CD4-positive, CD25-positive, alpha-beta regulatory T cell (primary cell): ENCODE measurements around the gene CREB1. TPM values are rescaled to one million over a fixed set of nuclear protein-coding genes. Genes with fewer than 3 reads are reported as not detected.

Experiments used
- ATAC-seq, 2 donors: fragments of 150-1000 bp; cut with Tn5 transposase; one replicate each; pipeline ENCODE4 v1.10.0; 2021; ENCODE audit warnings: low read depth in 2 of 2, moderate number of reproducible peaks in 2 of 2, moderate library complexity in 1 of 2
- DNase-seq, 3 donors: peaks; one replicate each; pipeline versions ENCODE4 v3.0.0 to v3.0.0-alpha.2; 2012 to 2022; ENCODE audit warnings: mixed read lengths in 1 of 3
- H3K27ac ChIP-seq: one replicate; pipeline ENCODE4 v1.7.0; 2013; ENCODE audit warnings: mild to moderate bottlenecking, low read length; ENCODE audit not compliant: insufficient read depth, poor library complexity, severe bottlenecking
- H3K27me3 ChIP-seq: one replicate; pipeline ENCODE4 v1.7.0; 2013; ENCODE audit warnings: low read length; ENCODE audit not compliant: control insufficient read depth, insufficient read depth
- H3K36me3 ChIP-seq: one replicate; pipeline ENCODE4 v1.7.0; 2013; ENCODE audit warnings: mild to moderate bottlenecking, low read length, moderate library complexity; ENCODE audit not compliant: control insufficient read depth, insufficient read depth
- H3K4me1 ChIP-seq: 2 replicates; pipeline ENCODE4 v1.7.0; 2013; ENCODE audit warnings: mild to moderate bottlenecking, low read length; ENCODE audit not compliant: insufficient read depth, control insufficient read depth, poor library complexity, severe bottlenecking
- H3K4me3 ChIP-seq: one replicate; pipeline ENCODE4 v1.7.0; 2013; ENCODE audit warnings: low read depth, mild to moderate bottlenecking, low read length, moderate library complexity
- H3K9me3 ChIP-seq, 2 experiments: 1 replicate in 1 of 2; 2 replicates in 1 of 2; pipeline ENCODE4 v1.7.0; 2013; ENCODE audit warnings: low read length in 2 of 2, mild to moderate bottlenecking in 1 of 2, moderate library complexity in 1 of 2; ENCODE audit not compliant: control insufficient read depth in 2 of 2
- H3K27ac Mint-ChIP-seq, 3 donors: one replicate each; pipeline ENCODE4 v1.8.0; 2020 to 2022; ENCODE audit warnings: mild to moderate bottlenecking in 3 of 3, mixed read lengths in 3 of 3, moderate library complexity in 2 of 3
- H3K27me3 Mint-ChIP-seq: one replicate; pipeline ENCODE4 v1.8.0; 2022; ENCODE audit warnings: mild to moderate bottlenecking, mixed read lengths
- H3K36me3 Mint-ChIP-seq: one replicate; pipeline ENCODE4 v1.8.0; 2020; ENCODE audit warnings: mixed read lengths
- H3K4me1 Mint-ChIP-seq, 4 donors: one replicate each; pipeline ENCODE4 v1.8.0; 2020 to 2022; ENCODE audit warnings: mixed read lengths in 4 of 4, mild to moderate bottlenecking in 1 of 4
- H3K4me3 Mint-ChIP-seq, 4 donors: one replicate each; pipeline ENCODE4 v1.8.0; 2020 to 2022; ENCODE audit warnings: mild to moderate bottlenecking in 4 of 4, mixed read lengths in 4 of 4, moderate library complexity in 3 of 4
- H3K9me3 Mint-ChIP-seq, 7 donors: one replicate each; pipeline ENCODE4 v1.8.0; 2020 to 2022; ENCODE audit warnings: mixed read lengths in 7 of 7, mild to moderate bottlenecking in 3 of 7, moderate library complexity in 2 of 7
- polyA plus RNA-seq, 4 donors: library from polyadenylated mRNA; unstranded; fragments of 300-500 nt; fragmentation: Illumina TruSeq; gene quantifications; one replicate each; pipeline ENCODE4 v1.2.3, GENCODE V29; 2021
- total RNA-seq: library from RNA; stranded (reverse); gene quantifications from one replicate; pipeline ENCODE4 v1.2.3, GENCODE V29; 2022

Gene CREB1
- total and polyA plus RNA-seq, 5 donors from 2014 or later: 69.0 to 124 (median 90.8) TPM

- H3K4me1 ChIP-seq: no peaks in the 10 kb centered on the region
- peaks cover 5% of the 10 kb centered on the region for H3K36me3 ChIP-seq
- peak overlapping the region; percentile 9 to 55 (median 29) for H3K27ac Mint-ChIP-seq
- H3K9me3 Mint-ChIP-seq: peaks cover 0 to 4% (median 0%) of the 10 kb centered on the region in 7 donors
- ATAC-seq: no peak
- H3K4me3 ChIP-seq: no peak overlapping the region
- H3K27me3 Mint-ChIP-seq: no peaks in the 10 kb centered on the region
- no peaks in the 10 kb centered on the region for H3K27me3 ChIP-seq
- H3K4me1 Mint-ChIP-seq: peaks cover 15 to 38% (median 26%) of the 10 kb centered on the region in 4 donors
- H3K36me3 Mint-ChIP-seq: peaks cover 20% of the 10 kb centered on the region
- peak overlapping the region; percentile 37 for H3K27ac ChIP-seq
- no peak overlapping the region for H3K4me3 Mint-ChIP-seq
- H3K9me3 ChIP-seq: no peaks in the 10 kb centered on the region
- DNase-seq: no peak
Measured at GRCh38 chr2:207603486-207603885, 73.7 kb downstream of the CREB1 start.

DNA sequence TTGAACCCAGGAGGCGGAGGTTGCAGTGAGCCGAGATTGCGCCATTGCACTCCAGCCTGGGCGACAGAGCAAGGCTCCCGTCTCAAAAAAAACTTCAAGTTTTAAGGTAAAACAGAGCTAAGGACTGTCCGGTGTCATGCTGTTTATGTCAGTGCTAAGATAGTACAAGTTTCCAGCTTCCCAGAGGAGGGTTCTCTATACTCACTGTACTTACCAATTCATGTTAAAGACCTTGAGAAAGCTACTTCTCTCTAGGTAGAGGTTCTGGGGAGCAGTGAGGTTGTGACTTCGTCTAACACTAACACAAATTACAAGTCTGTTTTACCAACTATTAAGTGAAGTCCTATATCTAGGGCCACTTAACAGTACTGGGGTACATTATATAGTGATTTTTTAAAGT lies 76.6 kb downstream of the CREB1 start:
- no peaks in the 10 kb centered on the region for H3K9me3 ChIP-seq
- no peaks in the 10 kb centered on the region for H3K27me3 ChIP-seq
- peaks cover 0 to 4% (median 0%) of the 10 kb centered on the region in 7 donors for H3K9me3 Mint-ChIP-seq
- ATAC-seq (no peak), DNase-seq (no peak)
- peak overlapping the region in 1 of 3 donors; percentile 58 for H3K27ac Mint-ChIP-seq
- no peaks in the 10 kb centered on the region for H3K4me1 ChIP-seq
- peaks cover 9 to 27% (median 22%) of the 10 kb centered on the region in 4 donors for H3K4me1 Mint-ChIP-seq
- no peaks in the 10 kb centered on the region for H3K36me3 ChIP-seq
- peaks cover 20% of the 10 kb centered on the region for H3K36me3 Mint-ChIP-seq
- no peaks in the 10 kb centered on the region for H3K27me3 Mint-ChIP-seq
- no peak overlapping the region for H3K4me3 Mint-ChIP-seq
- H3K4me3 ChIP-seq: no peak overlapping the region
- H3K27ac ChIP-seq: no peak overlapping the region

DNA sequence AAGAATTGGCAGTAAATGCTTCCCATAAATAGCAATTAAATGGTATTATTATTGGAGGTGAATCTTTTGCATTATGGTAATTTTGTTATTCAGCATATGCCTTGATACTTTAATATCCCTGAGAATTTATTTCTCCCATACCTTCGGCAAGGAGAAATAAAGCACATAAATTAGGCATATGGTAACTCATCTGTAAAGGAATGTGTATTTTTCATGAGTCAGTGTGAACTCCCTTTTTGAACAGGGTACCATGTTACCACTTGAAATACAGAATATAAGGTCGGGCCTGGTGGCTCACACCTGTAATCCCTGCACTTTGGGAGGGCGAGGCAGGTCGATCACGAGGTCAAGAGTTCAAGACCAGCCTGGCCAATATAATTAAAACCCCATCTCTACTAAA lies 77.1 kb downstream of the CREB1 start:
- Mint-ChIP-seq H3K4me1 (peaks cover 8 to 22% (median 18%) of the 10 kb centered on the region in 4 donors), H3K4me3 (no peak overlapping the region), H3K27me3 (no peaks in the 10 kb centered on the region), H3K36me3 (peaks cover 18% of the 10 kb centered on the region), H3K27ac (no peak overlapping the region), H3K9me3 (peaks cover 0 to 4% (median 0%) of the 10 kb centered on the region in 7 donors)
- no peak overlapping the region for H3K4me3 ChIP-seq
- H3K4me1 ChIP-seq: no peaks in the 10 kb centered on the region
- no peaks in the 10 kb centered on the region for H3K9me3 ChIP-seq
- ATAC-seq (no peak), DNase-seq (no peak)
- H3K27me3 ChIP-seq: no peaks in the 10 kb centered on the region
- H3K27ac ChIP-seq: no peak overlapping the region
- no peaks in the 10 kb centered on the region for H3K36me3 ChIP-seq

DNA sequence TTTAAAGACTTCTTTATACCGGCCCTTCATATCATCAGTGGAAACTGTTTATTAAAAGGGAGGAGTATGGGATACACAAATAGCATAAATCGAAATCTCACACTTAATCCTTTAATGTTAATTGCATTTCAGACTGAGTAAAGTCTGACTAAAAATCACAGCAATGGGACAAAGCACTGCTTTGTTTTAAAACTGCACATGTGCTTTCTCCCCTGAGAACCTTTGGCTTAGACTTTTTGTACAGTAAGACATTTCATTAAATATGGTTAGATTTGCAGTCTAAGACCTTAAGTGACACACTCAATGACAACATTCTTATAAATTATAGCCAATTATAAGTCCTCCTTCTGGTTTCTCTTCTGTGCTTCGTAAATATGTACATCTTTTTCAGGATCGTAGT lies 83.0 kb downstream of the CREB1 start:
- no peaks in the 10 kb centered on the region for H3K9me3 ChIP-seq
- no peak overlapping the region for H3K4me3 Mint-ChIP-seq
- H3K27ac ChIP-seq: no peak overlapping the region
- H3K4me3 ChIP-seq: no peak overlapping the region
- H3K36me3 Mint-ChIP-seq: peaks cover 33% of the 10 kb centered on the region
- no peaks in the 10 kb centered on the region for H3K4me1 ChIP-seq
- H3K27ac Mint-ChIP-seq: peak overlapping the region in 1 of 3 donors; percentile 80
- H3K27me3 Mint-ChIP-seq: no peaks in the 10 kb centered on the region
- ATAC-seq (no peak), DNase-seq (no peak)
- peaks cover 5 to 15% (median 11%) of the 10 kb centered on the region in 4 donors for H3K4me1 Mint-ChIP-seq
- H3K36me3 ChIP-seq: peaks cover 12% of the 10 kb centered on the region
- H3K9me3 Mint-ChIP-seq: peaks cover 0 to 4% (median 0%) of the 10 kb centered on the region in 7 donors
- no peaks in the 10 kb centered on the region for H3K27me3 ChIP-seq

DNA sequence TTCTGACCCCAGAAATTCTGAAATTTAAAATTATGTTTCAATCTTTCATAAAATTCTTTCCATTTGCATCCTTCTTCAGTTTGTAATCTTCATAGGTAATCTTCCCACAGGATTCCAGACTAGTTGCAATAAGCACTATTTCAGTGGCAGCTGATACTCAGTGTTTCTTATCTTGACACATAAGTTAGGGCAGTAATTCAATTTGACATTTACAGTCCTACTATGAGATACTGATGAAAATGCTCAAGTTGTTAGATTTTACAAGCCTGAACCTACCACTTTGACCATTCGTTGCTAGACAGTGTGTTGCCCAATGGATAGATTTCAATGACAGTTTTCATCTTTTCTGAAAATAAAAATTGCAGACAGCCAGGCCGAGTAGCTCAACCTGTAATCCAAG lies 85.1 kb downstream of the CREB1 start:
- DNase-seq (no peak), ATAC-seq (no peak)
- H3K4me1 ChIP-seq: peaks cover 11% of the 10 kb centered on the region
- Mint-ChIP-seq H3K27me3 (no peaks in the 10 kb centered on the region), H3K4me3 (no peak overlapping the region), H3K9me3 (no peaks in the 10 kb centered on the region), H3K4me1 (peaks cover 11 to 22% (median 19%) of the 10 kb centered on the region in 4 donors), H3K27ac (peak overlapping the region in 2 of 3 donors; percentile 22 to 60), H3K36me3 (peaks cover 30% of the 10 kb centered on the region)
- H3K36me3 ChIP-seq: peaks cover 21% of the 10 kb centered on the region
- no peak overlapping the region for H3K4me3 ChIP-seq
- H3K27ac ChIP-seq: no peak overlapping the region
- H3K27me3 ChIP-seq: no peaks in the 10 kb centered on the region
- no peaks in the 10 kb centered on the region for H3K9me3 ChIP-seq

GRCh38 chr2:207616185-207616584 lies 86.4 kb downstream of the CREB1 start:
- no peak for DNase-seq
- H3K4me3 Mint-ChIP-seq: no peak overlapping the region

GRCh38 chr2:207617011-207617671 lies 87.4 kb downstream of the CREB1 start:
- H3K4me1 ChIP-seq: peaks cover 26% of the 10 kb centered on the region
- Mint-ChIP-seq H3K4me1 (peaks cover 23 to 43% (median 35%) of the 10 kb centered on the region in 4 donors), H3K9me3 (no peaks in the 10 kb centered on the region), H3K27ac (peak overlapping the region; percentile 5 to 67 (median 64)), H3K4me3 (peak overlapping the region in 2 of 4 donors; percentile 25 to 51), H3K36me3 (peaks cover 34% of the 10 kb centered on the region), H3K27me3 (no peaks in the 10 kb centered on the region)
- no peak for DNase-seq
- no peak for ATAC-seq
- H3K27me3 ChIP-seq: no peaks in the 10 kb centered on the region
- H3K9me3 ChIP-seq: no peaks in the 10 kb centered on the region
- H3K4me3 ChIP-seq: no peak overlapping the region
- H3K36me3 ChIP-seq: peaks cover 22% of the 10 kb centered on the region
- no peak overlapping the region for H3K27ac ChIP-seq

More at GRCh38 chr2:207616185-207616584, 86.4 kb downstream of the CREB1 start:
- no peaks in the 10 kb centered on the region for H3K27me3 Mint-ChIP-seq
- H3K9me3 Mint-ChIP-seq: no peaks in the 10 kb centered on the region
- H3K27ac ChIP-seq: no peak overlapping the region
- no peak for ATAC-seq
- peaks cover 21% of the 10 kb centered on the region for H3K36me3 ChIP-seq
- peaks cover 17% of the 10 kb centered on the region for H3K4me1 ChIP-seq
- H3K36me3 Mint-ChIP-seq: peaks cover 34% of the 10 kb centered on the region
- no peaks in the 10 kb centered on the region for H3K27me3 ChIP-seq
- H3K4me1 Mint-ChIP-seq: peaks cover 16 to 35% (median 30%) of the 10 kb centered on the region in 4 donors
- no peaks in the 10 kb centered on the region for H3K9me3 ChIP-seq
- H3K4me3 ChIP-seq: no peak overlapping the region
- H3K27ac Mint-ChIP-seq: no peak overlapping the region

DNA sequence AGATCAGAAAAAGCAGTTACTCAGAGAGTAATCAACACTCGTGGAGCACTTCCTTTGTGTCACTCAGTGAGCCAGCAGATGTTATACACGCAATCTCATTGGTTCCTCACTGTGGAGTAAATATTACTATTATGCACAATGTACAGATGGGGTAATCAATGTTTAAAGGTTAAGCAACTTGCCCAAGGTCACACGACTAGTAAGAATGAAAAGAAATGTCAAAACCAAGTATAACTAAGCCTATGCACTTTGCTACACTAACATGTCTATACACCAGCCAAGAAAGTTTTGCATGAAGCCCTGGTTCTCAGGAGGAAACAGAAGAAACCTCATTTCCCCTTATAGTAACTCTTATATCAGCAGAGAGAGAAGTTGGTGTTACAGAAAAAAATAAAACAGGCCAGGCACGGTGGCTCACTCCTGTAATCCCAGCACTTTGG lies 90.0 kb downstream of the CREB1 start:
- Mint-ChIP-seq H3K9me3 (no peaks in the 10 kb centered on the region), H3K27ac (peak overlapping the region; percentile 48 to 70 (median 61)), H3K4me1 (peaks cover 21 to 64% (median 45%) of the 10 kb centered on the region in 4 donors), H3K4me3 (peak overlapping the region; percentile 17 to 52 (median 36)), H3K36me3 (peaks cover 24% of the 10 kb centered on the region), H3K27me3 (no peaks in the 10 kb centered on the region)
- Histone ChIP-seq H3K4me3 (peak overlapping the region; percentile 45), H3K27ac (peak overlapping the region; percentile 62), H3K27me3 (no peaks in the 10 kb centered on the region), H3K9me3 (no peaks in the 10 kb centered on the region), H3K4me1 (peaks cover 38% of the 10 kb centered on the region), H3K36me3 (peaks cover 21% of the 10 kb centered on the region)
- ATAC-seq (peak; percentile 51 to 55), DNase-seq (peak in 2 of 3 donors; percentile 39 to 72)
